DND-41 (cell line): ENCODE results near the gene TRIM72.
"Not testable (repeated sequence)": the region's sequence is repeated elsewhere in the genome, so short reads cannot be mapped to it uniquely, and the experiment has no call there.

Source experiments
- ATAC-seq: fragments of 200-7000 bp; cut with Tn5 transposase; 3 replicates; pipeline ENCODE4 v1.9.1; 2021; ENCODE audit warnings: low read depth; ENCODE audit not compliant: insufficient read depth
- DNase-seq: peaks from one replicate; pipeline ENCODE4 v3.0.0-alpha.2; 2020
- H2AFZ ChIP-seq: 2 replicates; pipeline ENCODE4 v1.6.0; 2012; ENCODE audit warnings: low read depth, low read length
- H3K27ac ChIP-seq: 2 replicates; pipeline ENCODE4 v1.5.1; 2012; ENCODE audit warnings: low read length, inconsistent platforms
- H3K27me3 ChIP-seq: fragments of 200-600 bp; sonication (generic); 2 replicates; pipeline ENCODE4 v1.6.0; 2012; ENCODE audit warnings: low read length, mild to moderate bottlenecking, inconsistent platforms; ENCODE audit not compliant: insufficient read depth, poor library complexity
- H3K36me3 ChIP-seq: 2 replicates; pipeline ENCODE4 v1.5.1; 2012; ENCODE audit warnings: low read length, inconsistent platforms; ENCODE audit not compliant: insufficient read depth
- H3K4me1 ChIP-seq: 2 replicates; pipeline ENCODE4 v1.5.1; 2012; ENCODE audit warnings: mild to moderate bottlenecking, low read length; ENCODE audit not compliant: insufficient read depth
- H3K4me2 ChIP-seq: 2 replicates; pipeline ENCODE4 v1.6.0; 2012; ENCODE audit warnings: mild to moderate bottlenecking, moderate library complexity, low read length, inconsistent platforms; ENCODE audit not compliant: insufficient read depth
- H3K4me3 ChIP-seq, 2 experiments: fragments of 200-600 bp in 1 of 2; shearing (Covaris generic) in 1 of 2; 2 replicates each; pipeline ENCODE4 v1.5.1; 2012 to 2016; ENCODE audit warnings: inconsistent platforms in 2 of 2, low read length in 2 of 2, mild to moderate bottlenecking in 2 of 2, low read depth in 1 of 2, moderate library complexity in 1 of 2
- H3K79me2 ChIP-seq: 2 replicates; pipeline ENCODE4 v1.6.0; 2012; ENCODE audit warnings: low read length, inconsistent platforms; ENCODE audit not compliant: insufficient read depth
- H3K9ac ChIP-seq: 2 replicates; pipeline ENCODE4 v1.6.0; 2012; ENCODE audit warnings: low read depth, mild to moderate bottlenecking, inconsistent platforms, low read length, moderate library complexity
- H3K9me3 ChIP-seq: 2 replicates; pipeline ENCODE4 v1.5.1; 2012; ENCODE audit warnings: low read length, moderate library complexity, mild to moderate bottlenecking, inconsistent platforms; ENCODE audit not compliant: insufficient read depth, severe bottlenecking
- H4K20me1 ChIP-seq: 2 replicates; pipeline ENCODE4 v1.6.0; 2012; ENCODE audit warnings: low read length; ENCODE audit not compliant: insufficient read depth
- CTCF ChIP-seq: IDR thresholded peaks from 2 replicates; pipeline ENCODE4 v1.5.1; 2012; ENCODE audit warnings: borderline replicate concordance, low read length, moderate library complexity, mild to moderate bottlenecking; ENCODE audit not compliant: poor library complexity, severe bottlenecking; ENCODE audit errors: extremely low read depth
- EZH2 ChIP-seq: IDR thresholded peaks from 3 replicates; pipeline ENCODE4 v1.6.1; 2012; ENCODE audit warnings: borderline replicate concordance, low read depth, mild to moderate bottlenecking, moderate library complexity, low read length, inconsistent platforms; ENCODE audit not compliant: severe bottlenecking

TRIM72 gene

GRCh38 chr16:31192856-31193642 lies 20.9 kb upstream of the TRIM72 start:
- H3K79me2 ChIP-seq: peaks cover 47% of the 10 kb centered on the region
- no peak overlapping the region for H3K9ac ChIP-seq
- ATAC-seq: 0 out of 3 replicates have a peak, but pooled peaks have one; percentile 1
- no peak overlapping the region for H3K27ac ChIP-seq
- no peak overlapping the region for H3K4me2 ChIP-seq
- no peaks in the 10 kb centered on the region for H3K4me1 ChIP-seq
- no peak overlapping the region for H3K4me3 ChIP-seq
- H3K36me3 ChIP-seq: peaks cover 85% of the 10 kb centered on the region
- H3K9me3 ChIP-seq: no peaks in the 10 kb centered on the region
- no peak for TF ChIP-seq CTCF
- no peak for TF ChIP-seq EZH2
- peaks cover 82% of the 10 kb centered on the region for H4K20me1 ChIP-seq
- no peak overlapping the region for H2AFZ ChIP-seq
- no peak for DNase-seq
- no peaks in the 10 kb centered on the region for H3K27me3 ChIP-seq

GRCh38 chr16:31193874-31194273 lies 20.0 kb upstream of the TRIM72 start:
- DNase-seq: no peak
- Histone ChIP-seq H3K27me3 (no peaks in the 10 kb centered on the region), H3K4me2 (no peak overlapping the region), H3K9me3 (no peaks in the 10 kb centered on the region), H2AFZ (no peak overlapping the region), H3K4me3 (no peak overlapping the region), H3K9ac (no peak overlapping the region), H3K79me2 (peaks cover 39% of the 10 kb centered on the region), H4K20me1 (peaks cover 80% of the 10 kb centered on the region), H3K4me1 (no peaks in the 10 kb centered on the region), H3K27ac (no peak overlapping the region), H3K36me3 (peaks cover 81% of the 10 kb centered on the region)
- ATAC-seq: no peak
- TF ChIP-seq CTCF: no peak
- TF ChIP-seq EZH2: no peak

- no peak overlapping the region for H3K4me2 ChIP-seq
- peaks cover 77% of the 10 kb centered on the region for H4K20me1 ChIP-seq
These were observed 19.0 kb upstream of the TRIM72 start for GRCh38 chr16:31194898-31195297.

DNA sequence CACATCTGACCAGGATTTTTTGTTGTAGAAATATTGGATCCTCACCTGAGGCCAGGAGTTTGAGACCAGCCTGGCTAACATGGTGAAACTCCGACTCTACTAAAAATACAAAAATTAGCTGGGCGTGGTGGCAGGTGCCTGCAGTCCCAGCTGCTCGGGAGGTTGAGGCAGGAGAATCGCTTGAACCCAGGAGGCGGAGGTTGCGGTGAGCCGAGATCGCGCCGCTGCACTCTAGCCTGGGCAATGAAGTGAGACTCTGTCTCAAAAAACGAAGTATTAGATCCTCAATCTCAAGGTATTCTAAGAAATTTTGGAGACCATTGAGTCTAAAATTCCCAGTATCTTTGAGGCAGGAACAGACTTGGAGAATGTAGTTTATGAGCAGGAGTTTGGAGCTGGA lies 18.1 kb upstream of the TRIM72 start:
- H3K4me1 ChIP-seq, H3K4me3 ChIP-seq, DNase-seq, H3K9ac ChIP-seq, H3K4me2 ChIP-seq, ATAC-seq, H2AFZ ChIP-seq, H3K27me3 ChIP-seq, H3K27ac ChIP-seq, H3K9me3 ChIP-seq: not testable (repeated sequence)
- Histone ChIP-seq H3K79me2 (peaks cover 20% of the 10 kb centered on the region), H3K36me3 (peaks cover 67% of the 10 kb centered on the region), H4K20me1 (peaks cover 69% of the 10 kb centered on the region)

More at GRCh38 chr16:31194898-31195297, 19.0 kb upstream of the TRIM72 start:
- Histone ChIP-seq H3K9me3 (no peaks in the 10 kb centered on the region), H2AFZ (no peak overlapping the region), H3K27ac (no peak overlapping the region), H3K4me3 (no peak overlapping the region), H3K79me2 (peaks cover 29% of the 10 kb centered on the region), H3K4me1 (no peaks in the 10 kb centered on the region; the same call in 1 of the 2 replicates), H3K36me3 (peaks cover 77% of the 10 kb centered on the region), H3K27me3 (no peaks in the 10 kb centered on the region), H3K9ac (no peak overlapping the region)
- TF ChIP-seq CTCF: no peak
- DNase-seq (no peak), ATAC-seq (no peak)
